Ishikawa (cell line): Measurements from ENCODE around the gene NUSAP1.

ENCODE experiments used
- CEBPB ChIP-seq: IDR thresholded peaks from 2 replicates; pipeline ENCODE4 v1.6.1; 2012
- CREB1 ChIP-seq: IDR thresholded peaks from 2 replicates; pipeline ENCODE4 v1.6.1; 2012; ENCODE audit warnings: low read depth
- EGR1 ChIP-seq: IDR thresholded peaks from 2 replicates; pipeline ENCODE4 v1.6.1; 2012
- EP300 ChIP-seq: IDR thresholded peaks from 2 replicates; pipeline ENCODE4 v1.6.1; 2012; ENCODE audit warnings: borderline replicate concordance
- FOXM1 ChIP-seq: IDR thresholded peaks from 2 replicates; pipeline ENCODE4 v1.6.1; 2012; ENCODE audit warnings: low read depth, borderline replicate concordance
- NFIC ChIP-seq: IDR thresholded peaks from 2 replicates; pipeline ENCODE4 v1.6.1; 2012
- RAD21 ChIP-seq: IDR thresholded peaks from 2 replicates; pipeline ENCODE4 v1.6.1; 2012; ENCODE audit warnings: low read depth
- TAF1 ChIP-seq: IDR thresholded peaks from 2 replicates; pipeline ENCODE4 v1.6.1; 2012; ENCODE audit warnings: low read depth, mild to moderate bottlenecking
- TCF12 ChIP-seq: IDR thresholded peaks from 2 replicates; pipeline ENCODE4 v1.6.1; 2012; ENCODE audit warnings: low read depth
- TEAD4 ChIP-seq: IDR thresholded peaks from 2 replicates; pipeline ENCODE4 v1.6.1; 2012
- YY1 ChIP-seq: IDR thresholded peaks from 2 replicates; pipeline ENCODE4 v1.6.1; 2012; ENCODE audit warnings: low read depth
- ZBTB7A ChIP-seq: IDR thresholded peaks from 2 replicates; pipeline ENCODE4 v1.6.1; 2012; ENCODE audit warnings: low read depth
- TF ChIP-seq, protein P1 (sequence below): IDR thresholded peaks from 2 replicates; pipeline ENCODE4 v1.6.1; 2012
- TF ChIP-seq, protein P2 (sequence below): IDR thresholded peaks from 2 replicates; pipeline ENCODE4 v1.6.1; 2012
- TF ChIP-seq, protein P3 (sequence below): IDR thresholded peaks from 2 replicates; pipeline ENCODE4 v1.6.1; 2012; ENCODE audit warnings: low read depth, mild to moderate bottlenecking

NUSAP1 gene

DNA sequence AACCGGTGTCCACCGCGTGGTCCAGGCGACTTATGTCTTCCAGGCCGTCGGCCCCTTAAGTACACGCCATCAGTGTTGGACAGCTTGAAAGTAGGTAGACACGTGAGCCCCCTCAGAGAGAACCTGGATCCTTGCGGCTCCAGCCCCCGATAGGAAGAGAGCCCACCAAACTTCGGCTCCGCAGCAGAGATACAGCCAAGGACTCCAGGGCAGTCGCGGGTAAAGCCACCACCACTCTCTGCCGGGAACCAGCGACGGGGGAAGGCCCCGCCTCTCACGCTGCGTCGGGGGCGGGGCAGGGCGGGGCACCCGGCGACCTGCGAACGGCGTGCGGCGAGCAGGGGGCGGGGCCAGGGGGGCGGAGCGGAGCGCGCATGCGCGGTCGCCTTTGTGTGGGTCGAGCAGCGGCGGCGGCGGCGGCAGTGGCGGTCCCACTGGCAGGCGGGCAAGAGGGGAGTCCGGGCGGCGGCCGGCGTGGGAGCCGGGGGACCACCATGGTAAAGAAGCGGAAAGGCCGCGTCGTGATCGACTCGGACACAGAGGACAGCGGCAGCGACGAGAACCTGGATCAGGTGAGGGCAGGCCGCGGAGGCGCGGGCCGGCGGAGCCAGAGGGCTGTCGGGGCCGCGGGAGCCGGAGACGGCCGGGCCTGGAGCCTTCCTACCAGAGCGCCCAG lies 84.2 kb downstream of the NUSAP1 start, which contains the start of gene RTF1:
Gene RTF1, plus strand, starts transcription at position 354 of the 676 bp plus-strand sequence. Its CDS starts 21 bp downstream, at position 375.
- no peak for TF ChIP-seq CREB1
- TF ChIP-seq TAF1 = peak; percentile 94
- TF ChIP-seq, protein P1, sequence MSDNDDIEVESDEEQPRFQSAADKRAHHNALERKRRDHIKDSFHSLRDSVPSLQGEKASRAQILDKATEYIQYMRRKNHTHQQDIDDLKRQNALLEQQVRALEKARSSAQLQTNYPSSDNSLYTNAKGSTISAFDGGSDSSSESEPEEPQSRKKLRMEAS = peak; percentile 87

DNA sequence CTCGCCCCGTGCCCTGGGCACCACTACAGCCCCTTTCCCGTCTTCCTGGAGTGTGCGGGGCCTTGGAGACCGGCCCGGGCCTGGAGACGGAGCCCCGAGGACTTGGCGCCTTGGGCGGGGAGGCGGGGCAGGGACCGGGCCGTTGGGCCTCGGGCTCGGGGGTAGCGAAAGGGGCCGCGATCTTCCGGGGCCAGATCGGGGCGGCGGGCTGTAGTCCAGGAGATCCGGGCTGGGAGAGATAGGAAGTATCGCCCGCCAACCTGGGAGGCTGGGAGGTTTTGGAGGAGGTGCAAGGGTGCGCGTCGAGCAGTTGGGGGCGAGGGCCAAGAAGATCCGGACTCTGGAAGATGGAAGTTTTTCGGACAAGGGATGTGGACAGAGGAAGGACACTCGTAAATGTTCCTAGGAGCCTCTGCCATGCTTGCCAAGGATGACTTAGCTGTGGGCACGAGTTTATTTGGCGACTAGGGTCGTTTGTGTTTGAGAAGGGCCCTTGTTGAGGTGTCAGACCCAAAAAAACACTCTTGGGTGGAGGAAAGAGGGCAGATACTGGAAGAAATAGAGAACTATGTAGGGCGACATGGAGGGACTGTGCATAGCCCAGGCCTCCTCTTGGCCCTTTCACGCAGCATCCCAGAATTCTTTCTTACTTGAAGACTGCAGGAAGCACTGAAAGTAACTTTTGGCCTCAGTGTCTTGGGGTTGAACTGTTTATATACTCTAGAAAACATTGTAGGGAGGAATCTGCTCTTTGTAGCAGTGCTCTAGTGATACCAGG lies 84.9 kb downstream of the NUSAP1 start:
- TF ChIP-seq, protein P2, sequence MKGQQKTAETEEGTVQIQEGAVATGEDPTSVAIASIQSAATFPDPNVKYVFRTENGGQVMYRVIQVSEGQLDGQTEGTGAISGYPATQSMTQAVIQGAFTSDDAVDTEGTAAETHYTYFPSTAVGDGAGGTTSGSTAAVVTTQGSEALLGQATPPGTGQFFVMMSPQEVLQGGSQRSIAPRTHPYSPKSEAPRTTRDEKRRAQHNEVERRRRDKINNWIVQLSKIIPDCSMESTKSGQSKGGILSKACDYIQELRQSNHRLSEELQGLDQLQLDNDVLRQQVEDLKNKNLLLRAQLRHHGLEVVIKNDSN = no peak
- TF ChIP-seq RAD21 (no peak), ZBTB7A (no peak), EGR1 (no peak), TCF12 (no peak), EP300 (no peak), CREB1 (no peak), TAF1 (no peak), YY1 (no peak), CEBPB (no peak), TEAD4 (no peak), NFIC (no peak), FOXM1 (no peak)
- TF ChIP-seq, protein P3, sequence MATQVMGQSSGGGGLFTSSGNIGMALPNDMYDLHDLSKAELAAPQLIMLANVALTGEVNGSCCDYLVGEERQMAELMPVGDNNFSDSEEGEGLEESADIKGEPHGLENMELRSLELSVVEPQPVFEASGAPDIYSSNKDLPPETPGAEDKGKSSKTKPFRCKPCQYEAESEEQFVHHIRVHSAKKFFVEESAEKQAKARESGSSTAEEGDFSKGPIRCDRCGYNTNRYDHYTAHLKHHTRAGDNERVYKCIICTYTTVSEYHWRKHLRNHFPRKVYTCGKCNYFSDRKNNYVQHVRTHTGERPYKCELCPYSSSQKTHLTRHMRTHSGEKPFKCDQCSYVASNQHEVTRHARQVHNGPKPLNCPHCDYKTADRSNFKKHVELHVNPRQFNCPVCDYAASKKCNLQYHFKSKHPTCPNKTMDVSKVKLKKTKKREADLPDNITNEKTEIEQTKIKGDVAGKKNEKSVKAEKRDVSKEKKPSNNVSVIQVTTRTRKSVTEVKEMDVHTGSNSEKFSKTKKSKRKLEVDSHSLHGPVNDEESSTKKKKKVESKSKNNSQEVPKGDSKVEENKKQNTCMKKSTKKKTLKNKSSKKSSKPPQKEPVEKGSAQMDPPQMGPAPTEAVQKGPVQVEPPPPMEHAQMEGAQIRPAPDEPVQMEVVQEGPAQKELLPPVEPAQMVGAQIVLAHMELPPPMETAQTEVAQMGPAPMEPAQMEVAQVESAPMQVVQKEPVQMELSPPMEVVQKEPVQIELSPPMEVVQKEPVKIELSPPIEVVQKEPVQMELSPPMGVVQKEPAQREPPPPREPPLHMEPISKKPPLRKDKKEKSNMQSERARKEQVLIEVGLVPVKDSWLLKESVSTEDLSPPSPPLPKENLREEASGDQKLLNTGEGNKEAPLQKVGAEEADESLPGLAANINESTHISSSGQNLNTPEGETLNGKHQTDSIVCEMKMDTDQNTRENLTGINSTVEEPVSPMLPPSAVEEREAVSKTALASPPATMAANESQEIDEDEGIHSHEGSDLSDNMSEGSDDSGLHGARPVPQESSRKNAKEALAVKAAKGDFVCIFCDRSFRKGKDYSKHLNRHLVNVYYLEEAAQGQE = no peak
- TF ChIP-seq, protein P1 = no peak

DNA sequence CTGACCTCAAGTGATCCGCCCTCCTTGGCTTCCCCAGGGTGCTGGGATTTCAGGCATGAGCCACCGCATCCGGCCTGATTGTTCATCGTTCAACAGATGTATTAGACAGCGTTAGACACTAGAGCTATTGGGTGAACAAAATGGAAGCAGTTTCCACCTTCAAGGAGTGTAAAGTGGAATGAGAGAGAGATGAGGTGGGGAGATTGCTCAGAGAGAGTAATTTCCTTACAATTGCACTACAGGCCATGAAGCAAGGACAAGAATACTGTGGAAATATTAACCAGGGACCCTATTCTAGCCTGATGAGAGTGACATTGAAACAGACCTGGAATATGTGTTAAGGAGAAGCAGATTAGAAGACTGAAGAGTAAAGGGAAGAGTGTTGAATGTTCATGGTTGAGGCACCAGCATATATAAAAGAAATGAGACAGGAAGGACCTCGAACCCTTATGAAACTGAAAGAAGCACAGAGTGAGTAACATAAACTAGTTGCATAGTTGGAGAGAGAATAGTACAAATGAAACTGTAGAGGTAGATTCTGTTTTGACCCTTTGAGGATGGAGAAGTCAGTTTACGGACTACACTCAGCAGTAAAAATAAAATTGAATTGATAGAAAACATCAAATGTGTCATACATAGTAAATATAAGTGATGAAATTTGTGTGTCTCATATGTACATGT lies 91.4 kb downstream of the NUSAP1 start:
- no peak for TF ChIP-seq FOXM1
- no peak for TF ChIP-seq ZBTB7A
- no peak for TF ChIP-seq NFIC
- TF ChIP-seq TCF12 = no peak
- no peak for TF ChIP-seq TEAD4
- TF ChIP-seq YY1 = no peak
- no peak for TF ChIP-seq EGR1
- no peak for TF ChIP-seq RAD21
- TF ChIP-seq, protein P2 = no peak
- TF ChIP-seq, protein P3 = no peak
- TF ChIP-seq TAF1 = no peak
- TF ChIP-seq EP300 = no peak
- TF ChIP-seq, protein P1 = no peak
- no peak for TF ChIP-seq CEBPB
- TF ChIP-seq CREB1 = no peak

DNA sequence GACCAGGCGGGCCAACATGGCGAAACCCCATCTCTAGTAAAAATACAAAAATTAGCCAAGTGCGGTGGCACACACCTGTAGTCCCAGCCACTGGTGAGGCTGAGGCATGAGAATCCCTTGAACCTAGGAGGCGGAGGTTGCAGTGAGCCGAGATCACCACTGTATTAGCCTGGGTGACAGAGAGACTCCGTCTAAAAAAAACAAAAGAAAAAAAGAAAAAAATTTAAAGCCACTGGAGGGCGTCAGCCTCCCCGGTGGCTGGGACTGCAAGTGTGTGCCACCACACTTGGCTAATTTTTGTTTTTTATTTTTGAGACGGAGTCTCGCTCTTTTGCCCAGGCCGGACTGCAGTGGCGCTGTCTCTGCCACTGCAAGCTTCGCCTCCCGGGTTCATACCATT lies 92.1 kb downstream of the NUSAP1 start:
- no peak for TF ChIP-seq EP300
- no peak for TF ChIP-seq NFIC
- no peak for TF ChIP-seq EGR1
- TF ChIP-seq, protein P1 = no peak
- no peak for TF ChIP-seq TAF1
- TF ChIP-seq TEAD4 = no peak
- no peak for TF ChIP-seq FOXM1
- TF ChIP-seq CREB1 = no peak
- TF ChIP-seq, protein P2 = no peak
- TF ChIP-seq RAD21 = no peak
- no peak for TF ChIP-seq CEBPB
- no peak for TF ChIP-seq YY1
- TF ChIP-seq ZBTB7A = no peak
